Inflammatory macrophage treated with lipopolysaccharide for 1 hour (primary cell): ENCODE data around the gene NRM.
"Not testable (repeated sequence)": the region's sequence is repeated elsewhere in the genome, so short reads cannot be mapped to it uniquely, and the experiment has no call there.

Source experiments
- DNase-seq, 2 donors: peaks; one replicate each; pipeline ENCODE4 v3.0.0-alpha.2; 2020 to 2022

The NRM gene, protein sequence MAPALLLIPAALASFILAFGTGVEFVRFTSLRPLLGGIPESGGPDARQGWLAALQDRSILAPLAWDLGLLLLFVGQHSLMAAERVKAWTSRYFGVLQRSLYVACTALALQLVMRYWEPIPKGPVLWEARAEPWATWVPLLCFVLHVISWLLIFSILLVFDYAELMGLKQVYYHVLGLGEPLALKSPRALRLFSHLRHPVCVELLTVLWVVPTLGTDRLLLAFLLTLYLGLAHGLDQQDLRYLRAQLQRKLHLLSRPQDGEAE

DNA sequence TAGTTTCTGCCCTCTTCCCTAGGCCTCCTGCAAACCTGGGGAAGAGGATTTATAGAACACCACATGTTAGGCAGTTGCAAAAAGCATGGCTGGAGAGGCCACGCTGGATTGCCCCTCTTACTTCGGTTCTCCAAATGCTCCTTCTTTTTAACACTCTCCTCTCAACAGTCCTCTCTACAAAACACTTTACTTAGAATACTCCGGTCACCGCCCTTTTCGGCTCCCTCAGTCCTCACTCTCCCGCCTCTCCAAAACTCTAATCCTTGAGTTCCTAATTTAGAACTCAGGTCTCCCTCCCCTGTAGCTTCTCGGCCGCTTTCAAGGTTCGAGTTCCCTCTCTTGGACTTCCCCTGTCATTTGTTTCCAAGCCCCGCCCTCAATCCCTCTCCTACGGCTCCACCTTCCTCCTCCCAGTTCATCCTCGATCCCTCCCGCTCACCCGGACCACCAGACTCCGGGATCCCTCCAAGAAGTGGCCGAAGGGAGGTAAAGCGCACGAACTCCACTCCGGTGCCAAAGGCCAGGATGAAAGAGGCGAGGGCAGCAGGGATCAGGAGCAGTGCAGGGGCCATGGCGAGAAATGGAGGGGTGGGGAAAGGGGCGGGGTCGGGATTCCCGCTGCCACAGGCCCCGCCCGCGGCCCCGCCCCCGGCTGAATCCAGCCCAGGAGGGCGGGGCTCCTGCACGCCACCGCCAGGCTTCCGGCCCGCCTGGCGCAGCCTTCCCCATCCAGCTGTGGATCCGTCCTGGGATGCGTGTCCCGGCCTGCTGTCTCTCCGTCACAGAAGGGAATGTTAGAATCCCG is at the start of gene NRM:
NRM (minus strand) TSS at position 582 of the 805 bp plus-strand sequence; CDS start at position 572, 10 bp downstream.
- peak; percentile 83 to 87 for DNase-seq

DNA sequence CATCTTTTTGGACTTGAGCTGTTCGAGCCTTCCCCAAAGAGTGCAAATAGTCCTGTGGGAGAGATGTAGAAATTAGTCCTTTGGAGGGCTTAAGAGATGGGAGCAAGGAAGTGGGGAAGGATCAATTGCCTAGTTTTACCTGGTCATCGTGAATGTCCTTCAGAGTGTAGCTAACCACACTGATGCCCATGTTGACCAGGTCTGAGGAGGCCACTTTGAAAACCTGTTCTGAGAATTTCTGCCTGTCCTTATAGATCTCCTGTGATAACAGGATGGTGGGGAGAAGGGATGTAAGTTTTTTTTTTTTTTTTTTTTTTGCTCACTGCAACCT is 49.7 kb upstream of the NRM start:
- peak in 1 of 2 donors; percentile 22 for DNase-seq

DNA sequence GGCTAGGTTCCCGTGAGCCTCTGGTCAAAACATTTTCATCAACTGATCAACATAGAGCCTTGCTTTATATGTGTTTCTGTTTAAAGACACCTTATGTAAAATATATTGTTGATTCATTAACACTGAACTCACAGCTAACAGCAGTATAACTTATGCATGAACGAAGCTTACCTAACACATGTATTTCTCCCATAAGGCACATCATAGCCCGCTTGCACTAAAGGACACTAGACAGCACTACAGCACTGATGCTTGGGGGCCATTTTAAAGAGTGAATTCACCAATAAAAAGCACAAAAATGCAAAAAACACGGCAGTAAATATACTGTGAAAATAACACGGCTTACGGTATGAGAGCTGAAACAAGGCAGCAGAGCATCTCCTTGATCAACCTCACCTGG is 47.7 kb upstream of the NRM start:
- no peak for DNase-seq

DNA sequence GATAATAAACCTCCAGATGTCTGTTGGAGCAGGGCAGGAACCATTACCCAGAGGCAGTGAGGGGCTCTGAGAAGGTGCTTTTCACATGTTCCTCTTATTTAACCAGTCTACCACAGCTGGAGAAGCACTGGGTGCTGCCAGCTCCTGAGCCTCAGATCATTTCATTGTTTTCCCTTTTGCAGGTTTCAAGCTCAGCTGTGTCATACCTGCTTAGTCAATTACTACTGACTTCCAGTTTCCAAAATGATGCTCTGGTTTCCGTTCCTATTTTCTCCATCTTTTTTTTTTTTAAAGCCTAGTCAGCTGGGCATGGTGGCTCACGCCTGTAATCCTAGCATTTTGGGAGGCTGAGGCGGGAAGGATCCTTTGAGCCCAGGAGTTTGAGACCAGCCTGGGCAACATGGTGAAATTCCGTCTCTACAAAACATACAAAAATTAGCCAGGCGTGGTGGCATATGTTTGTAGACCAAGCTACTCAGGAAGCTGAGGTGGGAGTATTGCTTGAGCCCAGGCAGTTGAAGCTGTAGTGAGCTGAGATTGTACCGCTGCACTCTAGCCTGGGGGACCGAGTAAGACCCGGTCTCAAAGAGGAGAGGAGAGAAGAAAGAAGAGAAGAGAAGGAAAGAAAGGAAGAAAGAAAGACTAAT is 45.0 kb upstream of the NRM start:
- DNase-seq: no peak

DNA sequence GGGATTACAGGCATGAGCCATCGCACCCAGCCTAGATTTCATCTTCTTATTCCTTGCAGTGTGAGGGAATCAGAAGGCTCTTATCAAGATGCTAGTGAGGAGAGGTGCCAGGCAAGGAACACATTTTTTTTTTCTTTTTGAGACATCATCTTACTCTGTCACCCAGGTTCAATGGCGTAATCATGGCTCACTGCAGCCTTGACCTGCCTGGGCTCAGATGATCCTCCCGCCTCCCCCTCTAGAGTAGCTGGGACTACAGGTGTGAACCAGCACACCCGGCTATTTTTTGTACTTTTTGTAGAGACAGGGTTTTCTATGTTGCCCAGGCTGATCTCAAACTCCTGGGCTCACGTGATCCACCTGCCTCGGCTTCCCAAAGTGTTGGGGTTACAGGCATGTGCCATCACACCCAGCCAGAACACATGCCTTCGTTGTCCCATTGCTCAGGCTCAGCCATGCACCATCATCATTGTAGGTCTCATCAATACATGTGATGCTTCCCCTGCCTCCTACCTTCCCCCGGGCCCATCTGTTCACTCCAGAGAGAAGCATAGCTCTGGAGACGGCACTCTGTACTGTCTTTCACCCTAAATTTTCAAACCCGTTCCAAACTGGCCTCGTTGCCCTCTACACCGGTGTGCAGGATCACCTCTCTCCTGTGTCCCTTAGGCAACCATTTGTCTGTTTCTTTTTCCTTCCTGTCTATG is 41.6 kb upstream of the NRM start:
- DNase-seq: no peak

DNA sequence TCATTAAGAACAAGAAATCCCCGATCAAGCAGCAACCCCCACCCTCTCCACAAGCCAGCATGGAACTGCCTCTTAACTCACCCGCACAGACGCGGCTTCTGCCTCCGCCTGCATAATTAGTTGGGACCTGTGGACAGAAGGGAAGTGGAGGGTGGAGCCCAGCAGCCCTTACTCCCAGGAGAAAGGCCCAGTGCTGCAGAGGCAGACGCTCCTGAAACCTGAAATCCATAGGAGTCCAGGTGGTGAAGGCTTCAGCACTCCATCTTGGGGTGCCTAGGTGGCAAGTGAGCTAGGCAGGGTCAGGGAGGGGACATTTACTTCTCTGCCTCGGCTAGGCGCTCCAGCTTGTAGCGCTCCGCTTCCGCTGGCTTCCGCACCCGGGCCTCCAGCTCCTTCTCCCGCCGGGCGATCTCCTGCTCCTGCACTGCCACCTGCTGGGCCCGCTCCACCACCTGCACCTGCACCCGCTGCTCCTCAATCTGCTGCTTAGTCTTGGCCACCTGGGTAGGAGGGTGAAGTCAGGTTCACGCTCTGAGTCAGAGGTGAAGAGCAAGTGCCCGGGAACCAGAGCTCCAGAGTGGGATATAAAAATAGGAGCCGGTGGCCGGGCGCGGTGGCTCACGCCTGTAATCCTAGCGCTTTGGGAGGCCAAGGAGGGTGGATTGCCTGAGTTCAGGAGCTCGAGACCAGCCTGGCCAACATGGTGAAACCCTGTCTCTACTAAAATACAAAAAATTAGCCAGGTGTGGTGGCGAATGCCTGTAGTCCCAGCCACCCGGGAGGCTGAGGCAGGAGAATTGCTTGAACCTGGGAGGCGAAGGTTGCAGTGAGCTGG is 40.0 kb upstream of the NRM start:
- DNase-seq: peak; percentile 58 to 67

DNA sequence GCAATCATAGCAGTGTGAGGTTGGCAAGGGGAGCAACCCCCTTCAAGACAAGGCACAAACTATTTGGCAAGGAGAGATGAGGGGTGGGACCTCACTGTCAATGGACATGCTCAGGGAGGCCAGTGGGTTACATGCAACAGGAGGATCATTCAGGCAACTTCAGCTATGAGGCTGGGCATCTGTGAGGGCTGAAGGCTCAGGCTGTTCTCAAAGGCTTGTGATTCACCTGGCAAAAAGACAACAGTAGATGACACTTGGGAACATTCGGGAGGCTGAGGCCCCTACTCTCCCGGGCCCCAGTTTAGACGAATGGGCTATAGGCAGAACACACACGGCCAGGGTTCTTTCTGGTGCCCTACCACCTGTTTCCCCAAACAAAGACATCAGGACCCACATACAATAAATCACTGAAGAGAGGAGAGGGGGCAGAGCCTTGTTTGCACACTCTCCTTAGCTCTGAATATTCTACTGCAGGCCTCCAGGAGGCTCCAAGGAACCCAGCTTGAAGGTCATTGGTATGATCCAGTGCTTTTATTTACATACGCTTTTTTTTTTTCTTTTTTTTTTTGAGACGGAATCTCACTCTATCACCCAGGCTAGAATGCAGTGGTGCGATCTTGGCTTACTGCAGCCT is 37.3 kb upstream of the NRM start:
- no peak for DNase-seq

DNA sequence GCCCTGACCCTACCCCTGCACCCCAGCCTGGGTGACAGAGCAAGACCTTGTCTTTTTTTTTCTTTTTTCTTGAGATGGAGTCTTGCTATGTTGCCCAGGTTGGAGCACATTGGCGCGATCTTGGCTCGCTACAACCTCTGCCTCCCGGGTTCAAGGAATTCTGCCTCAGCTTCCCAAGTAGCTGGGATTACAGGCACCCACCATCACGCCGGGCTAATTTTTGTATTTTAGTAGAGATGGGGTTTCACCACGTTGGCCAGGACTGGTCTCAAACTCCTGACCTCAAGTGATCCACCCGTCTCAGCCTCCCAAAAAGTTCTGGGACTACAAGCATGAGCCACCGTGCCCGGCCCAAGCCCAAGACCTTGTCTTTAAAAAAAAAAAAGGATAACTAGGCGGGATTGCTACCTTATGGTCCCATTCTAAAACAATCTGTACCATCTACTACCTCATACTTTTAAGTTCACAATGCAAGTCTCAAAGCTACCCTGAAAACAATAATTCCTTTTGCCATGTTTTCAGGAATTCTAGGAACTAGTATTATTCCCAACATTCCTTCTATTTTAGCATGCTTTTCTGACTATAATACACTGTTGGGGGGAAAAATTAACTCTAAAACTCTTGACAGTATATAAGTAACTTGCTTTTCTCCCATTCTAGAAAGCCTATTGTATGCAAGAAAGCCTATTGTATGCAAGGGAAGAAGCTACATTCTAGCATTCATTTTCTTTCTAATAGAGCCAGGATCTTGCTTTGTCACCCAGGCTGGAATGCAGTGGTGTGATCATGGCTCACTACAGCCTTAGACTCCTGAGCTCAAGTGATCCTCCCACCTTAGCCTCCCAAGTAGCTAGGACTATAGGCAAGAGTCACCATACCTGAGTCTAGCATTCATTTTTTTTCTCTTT is 36.0 kb upstream of the NRM start:
- DNase-seq: no peak

DNA sequence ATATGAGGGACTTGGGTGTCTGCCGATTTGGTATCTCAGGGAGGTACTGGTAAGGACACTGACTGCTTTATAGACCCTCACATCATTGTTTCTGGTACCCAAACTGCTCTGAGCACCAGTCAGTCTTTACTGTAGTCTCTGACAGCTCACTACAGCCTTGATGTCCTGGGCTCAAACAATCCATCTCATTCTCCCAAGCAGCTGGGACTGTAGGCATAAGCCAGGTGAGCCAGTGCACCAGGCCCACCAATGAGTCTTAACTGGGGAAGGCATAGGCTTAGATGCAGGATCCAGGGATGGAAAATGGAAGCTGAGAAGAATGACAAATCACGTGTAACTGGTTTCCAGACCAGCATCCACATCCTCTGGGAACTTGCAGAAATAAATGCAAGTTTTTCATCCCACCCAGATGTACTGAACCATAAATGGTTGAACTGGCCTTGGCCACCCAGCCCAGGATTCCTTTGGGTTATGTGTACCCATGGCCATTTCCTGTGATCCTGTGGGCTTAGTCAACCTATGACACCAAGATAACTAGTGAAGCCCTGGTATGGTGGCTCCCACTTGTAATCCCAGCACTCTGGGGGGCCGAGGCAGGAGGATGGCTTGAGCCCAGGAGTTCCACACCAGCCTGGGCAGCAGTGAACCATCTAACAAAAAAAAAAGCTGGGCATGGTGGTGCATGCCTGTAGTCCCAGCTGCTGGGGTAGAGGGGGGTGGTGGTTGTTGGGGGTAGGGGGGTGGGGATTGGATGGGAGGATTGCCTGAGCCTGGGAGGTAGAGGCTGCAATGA is 35.1 kb upstream of the NRM start:
- DNase-seq: no peak

DNA sequence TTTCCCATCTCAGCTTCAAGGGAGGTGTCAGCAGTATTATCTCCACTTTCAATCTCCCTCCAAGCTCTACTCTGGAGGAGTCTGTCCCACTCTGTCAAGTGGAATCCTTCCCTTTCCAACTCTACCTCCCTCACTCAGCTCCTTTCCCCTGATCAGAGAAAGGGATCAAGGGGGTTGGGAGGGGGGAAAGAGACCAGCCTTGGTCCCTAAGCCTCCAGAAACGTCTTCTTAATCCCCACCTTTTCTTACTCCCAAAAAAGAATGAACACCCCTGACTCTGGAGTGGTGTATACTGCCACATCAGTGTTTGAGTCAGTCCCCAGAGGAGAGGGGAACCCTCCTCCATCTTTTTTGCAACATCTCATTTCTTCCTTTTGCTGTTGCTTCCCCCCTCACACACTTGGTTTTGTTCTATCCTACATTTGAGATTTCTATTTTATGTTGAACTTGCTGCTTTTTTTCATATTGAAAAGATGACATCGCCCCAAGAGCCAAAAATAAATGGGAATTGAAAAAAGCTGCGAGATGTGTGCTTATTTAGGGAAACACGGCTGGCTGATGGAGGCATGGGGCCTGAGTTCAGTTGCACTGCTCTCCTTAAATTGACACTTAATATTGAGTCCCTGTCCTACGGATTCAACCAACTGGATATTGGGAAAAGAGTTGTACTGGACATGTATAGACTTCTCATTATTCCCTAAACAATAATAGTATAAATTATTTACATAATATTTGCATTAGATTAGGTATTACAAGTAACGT is 34.3 kb upstream of the NRM start:
- DNase-seq: peak in 1 of 2 donors; percentile 49

DNA sequence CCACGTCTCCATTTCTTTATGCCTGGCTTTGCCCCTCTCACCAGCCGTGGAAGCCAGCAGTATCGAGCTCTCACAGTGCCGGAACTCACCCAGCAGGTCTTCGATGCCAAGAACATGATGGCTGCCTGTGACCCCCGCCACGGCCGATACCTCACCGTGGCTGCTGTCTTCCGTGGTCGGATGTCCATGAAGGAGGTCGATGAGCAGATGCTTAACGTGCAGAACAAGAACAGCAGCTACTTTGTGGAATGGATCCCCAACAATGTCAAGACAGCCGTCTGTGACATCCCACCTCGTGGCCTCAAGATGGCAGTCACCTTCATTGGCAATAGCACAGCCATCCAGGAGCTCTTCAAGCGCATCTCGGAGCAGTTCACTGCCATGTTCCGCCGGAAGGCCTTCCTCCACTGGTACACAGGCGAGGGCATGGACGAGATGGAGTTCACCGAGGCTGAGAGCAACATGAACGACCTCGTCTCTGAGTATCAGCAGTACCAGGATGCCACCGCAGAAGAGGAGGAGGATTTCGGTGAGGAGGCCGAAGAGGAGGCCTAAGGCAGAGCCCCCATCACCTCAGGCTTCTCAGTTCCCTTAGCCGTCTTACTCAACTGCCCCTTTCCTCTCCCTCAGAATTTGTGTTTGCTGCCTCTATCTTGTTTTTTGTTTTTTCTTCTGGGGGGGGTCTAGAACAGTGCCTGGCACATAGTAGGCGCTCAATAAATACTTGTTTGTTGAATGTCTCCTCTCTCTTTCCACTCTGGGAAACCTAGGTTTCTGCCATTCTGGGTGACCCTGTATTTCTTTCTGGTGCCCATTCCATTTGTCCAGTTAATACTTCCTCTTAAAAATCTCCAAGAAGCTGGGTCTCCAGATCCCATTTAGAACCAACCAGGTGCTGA is 33.3 kb upstream of the NRM start:
- not testable (repeated sequence) for DNase-seq

DNA sequence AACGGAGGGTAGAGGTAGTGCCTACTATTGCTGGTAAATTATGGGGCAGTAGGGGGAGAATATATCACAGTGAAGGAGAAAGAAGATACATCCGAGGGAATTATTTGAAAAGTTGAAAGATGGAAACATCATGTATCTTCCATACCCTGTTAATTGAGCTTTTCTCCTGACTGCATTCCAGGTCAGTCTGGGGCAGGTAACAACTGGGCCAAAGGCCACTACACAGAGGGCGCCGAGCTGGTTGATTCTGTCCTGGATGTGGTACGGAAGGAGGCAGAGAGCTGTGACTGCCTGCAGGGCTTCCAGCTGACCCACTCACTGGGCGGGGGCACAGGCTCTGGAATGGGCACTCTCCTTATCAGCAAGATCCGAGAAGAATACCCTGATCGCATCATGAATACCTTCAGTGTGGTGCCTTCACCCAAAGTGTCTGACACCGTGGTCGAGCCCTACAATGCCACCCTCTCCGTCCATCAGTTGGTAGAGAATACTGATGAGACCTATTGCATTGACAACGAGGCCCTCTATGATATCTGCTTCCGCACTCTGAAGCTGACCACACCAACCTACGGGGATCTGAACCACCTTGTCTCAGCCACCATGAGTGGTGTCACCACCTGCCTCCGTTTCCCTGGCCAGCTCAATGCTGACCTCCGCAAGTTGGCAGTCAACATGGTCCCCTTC is 32.5 kb upstream of the NRM start:
- DNase-seq: not testable (repeated sequence)

DNA sequence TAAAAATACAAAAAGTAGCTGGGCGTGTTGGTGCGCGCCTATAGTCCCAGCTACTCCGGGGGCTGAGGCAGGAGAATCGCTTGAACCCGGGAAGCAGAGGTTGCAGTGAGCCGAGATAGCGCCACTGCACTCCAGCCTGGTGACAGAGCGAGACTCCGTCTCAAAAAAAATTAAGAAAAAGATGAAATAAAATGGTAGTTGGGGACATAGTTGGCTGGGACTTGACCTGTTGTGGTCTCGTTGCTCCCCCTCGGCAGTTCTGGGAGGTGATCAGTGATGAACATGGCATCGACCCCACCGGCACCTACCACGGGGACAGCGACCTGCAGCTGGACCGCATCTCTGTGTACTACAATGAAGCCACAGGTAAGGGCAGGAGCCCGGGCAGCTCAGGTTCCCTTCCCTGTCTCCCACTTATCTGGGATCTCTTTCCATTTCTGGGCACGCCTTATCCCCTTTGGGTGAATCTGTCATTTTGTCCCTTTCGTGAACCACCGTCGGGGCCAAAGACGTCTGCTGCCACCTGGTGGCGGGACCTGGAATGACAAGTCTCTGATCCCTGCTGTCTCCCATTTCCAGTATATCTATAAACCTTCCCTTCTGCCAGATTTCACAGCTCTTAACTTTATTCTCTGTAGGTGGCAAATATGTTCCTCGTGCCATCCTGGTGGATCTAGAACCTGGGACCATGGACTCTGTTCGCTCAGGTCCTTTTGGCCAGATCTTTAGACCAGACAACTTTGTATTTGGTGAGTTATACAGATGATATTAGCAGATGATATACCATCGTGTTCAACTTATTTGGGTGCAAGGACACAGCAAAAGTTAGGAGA is 31.7 kb upstream of the NRM start:
- peak; percentile 66 to 99 for DNase-seq

DNA sequence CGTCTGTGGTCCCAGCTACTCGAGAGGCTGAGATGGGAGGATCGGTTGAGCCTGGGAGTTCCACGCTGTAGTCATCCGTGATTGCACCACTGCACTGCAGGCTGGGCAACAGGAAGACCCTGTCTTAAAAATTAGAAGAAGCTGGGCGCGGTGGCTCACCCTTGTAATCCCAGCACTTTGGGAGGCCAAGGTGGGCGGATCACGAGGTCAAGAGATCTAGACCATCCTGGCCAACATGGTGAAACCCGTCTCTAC is 31.2 kb upstream of the NRM start:
- DNase-seq: peak; percentile 82 to 90

DNA sequence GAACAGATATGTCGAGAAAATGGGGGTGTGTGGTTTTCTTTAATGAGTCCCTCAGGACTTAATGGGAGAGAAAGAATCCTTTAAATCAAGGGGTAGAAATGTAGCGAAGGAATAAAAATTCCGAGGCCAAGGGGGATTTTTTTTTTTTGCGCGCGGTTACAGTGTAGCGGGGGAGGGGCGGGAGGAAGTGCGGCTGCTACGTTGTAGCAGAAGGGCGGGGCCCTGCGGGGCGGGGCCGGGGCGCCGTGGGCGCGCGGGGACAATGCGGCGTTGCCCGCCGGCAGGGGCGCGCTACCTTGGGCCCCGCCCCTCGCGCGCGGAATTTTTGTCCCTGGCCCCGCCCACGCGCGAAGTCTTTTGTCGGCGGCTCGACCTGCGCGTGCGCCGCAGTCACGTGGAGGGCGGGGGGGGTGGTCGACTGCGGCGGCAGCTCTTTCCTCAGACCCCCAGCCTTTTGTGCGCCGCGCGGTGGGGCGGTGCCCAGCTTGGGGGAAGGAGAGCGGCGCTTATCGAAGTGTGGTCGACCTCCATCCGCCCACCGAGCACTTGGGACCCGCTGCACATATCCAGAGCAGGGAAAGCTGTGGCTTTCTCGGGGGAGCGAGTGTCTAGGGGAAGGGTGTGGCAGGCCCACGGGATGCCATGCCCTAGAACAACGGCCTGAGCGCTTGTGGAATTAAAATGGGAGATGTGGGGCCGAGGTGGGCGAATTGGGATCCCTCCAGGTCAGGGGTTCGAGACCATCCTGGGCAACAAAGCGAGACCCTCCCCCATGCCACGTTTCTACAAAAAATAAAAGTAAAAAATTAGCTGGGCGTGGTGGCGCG is 30.6 kb upstream of the NRM start:
- DNase-seq: peak; percentile 95 to 98

DNA sequence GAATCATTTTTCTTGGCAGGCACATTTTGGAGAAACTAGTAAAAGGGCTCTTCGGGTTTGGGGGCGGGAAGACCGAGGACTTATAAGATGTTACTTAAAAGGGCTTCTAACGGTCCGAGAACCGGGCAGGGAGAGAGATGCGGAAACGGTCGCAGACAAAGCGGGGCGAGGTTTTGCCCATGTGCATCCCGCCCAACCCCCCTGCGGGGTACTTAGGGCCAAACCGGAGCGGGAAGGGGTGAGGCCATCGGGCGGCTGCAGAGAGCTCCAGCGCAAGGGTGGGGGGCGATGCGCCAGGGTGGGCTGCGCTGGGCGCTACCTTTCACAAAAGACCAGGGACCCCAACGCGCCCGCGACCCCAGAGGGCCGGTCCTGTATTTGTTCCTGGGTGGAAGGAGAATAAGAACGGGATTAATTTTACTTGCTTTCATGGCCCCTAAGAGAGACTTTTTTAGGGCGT is 30.0 kb upstream of the NRM start:
- DNase-seq: peak; percentile 61 to 64
